ENCODE results near the gene GON4L.

GRCh38 chr1:155777582-155777981, 79.4 kb downstream of the GON4L start:
- TF ChIP-seq ZBTB44 (tag by site-specific recombination; IDR thresholded peaks at IDR 0.05) (no peak), BCL11B (tag by site-specific recombination; IDR thresholded peaks at IDR 0.05; ENCODE audit: low read depth) (no peak), CTCF (tag by site-specific recombination; IDR thresholded peaks at IDR 0.05) (no peak), YY2 (tag by site-specific recombination; IDR thresholded peaks at IDR 0.05) (no peak), SP3 (tag by site-specific recombination; IDR thresholded peaks at IDR 0.05) (no peak), ZNF350 (tag by site-specific recombination; IDR thresholded peaks at IDR 0.05) (no peak), ZNF335 (tag by site-specific recombination; conservative IDR thresholded peaks at IDR 0.05) (no peak)

Data from HEK293 (cell line).